Vagina (tissue), 2 donors: ENCODE results near the gene MORC2.

Source experiments
- CTCF ChIP-seq, 3 experiments: fragments of 450-650 bp in 2 of 3; fragments of 200-600 bp in 1 of 3; sonication (generic) in 1 of 3; IDR thresholded peaks; one replicate each; pipeline ENCODE4 v1.5.1; 2017 to 2019; ENCODE audit warnings: antibody characterized with exemption in 3 of 3, mild to moderate bottlenecking in 2 of 3, moderate library complexity in 2 of 3
- POLR2A ChIP-seq, 2 donors: fragments of 450-650 bp; IDR thresholded peaks; one replicate each; pipeline ENCODE4 v1.6.1; 2017; ENCODE audit warnings: antibody characterized with exemption in 2 of 2, mild to moderate bottlenecking in 2 of 2, moderate library complexity in 2 of 2

- no peak for TF ChIP-seq CTCF (IDR thresholded peaks at IDR 0.05)
- TF ChIP-seq POLR2A (IDR thresholded peaks at IDR 0.05), result no peak
These were observed 76.3 kb downstream of the MORC2 start for GRCh38 chr22:30892286-30892685.
